IMR-90 (cell line): ENCODE data around the gene SPTLC1. TPM values are rescaled to one million over a fixed set of nuclear protein-coding genes. Genes with fewer than 3 reads are reported as not detected.
A peak's percentile ranks its signal among the peaks of the same experiment; 100 is the strongest.
"Not testable (repeated sequence)": the region's sequence is repeated elsewhere in the genome, so short reads cannot be mapped to it uniquely, and the experiment has no call there.

Source experiments
- ATAC-seq: fragments of 200-7000 bp; cut with Tn5 transposase; 2 replicates; pipeline ENCODE4 v1.9.1; 2020; ENCODE audit warnings: low read depth, mild to moderate bottlenecking, moderate library complexity
- BruUV-seq: library from RNA; stranded (reverse); fragments of 400-500 nt; replicated peaks from 2 replicates; lab custom pipeline; 2021; lab: Mats Ljungman, UMichigan
- CTCF ChIA-PET: fragments of 300-600 bp; formaldehyde crosslinking; extraction: SDS; loops from one replicate; lab custom pipeline; 2021; ENCODE audit warnings: antibody characterized with exemption; lab: Yijun Ruan, JAX
- POLR2A ChIA-PET: fragments of 300-600 bp; sonication (Branson Sonifier 250); formaldehyde crosslinking; loops from one replicate; lab custom pipeline; 2022; ENCODE audit warnings: antibody characterized with exemption; ENCODE audit not compliant: unreplicated experiment; lab: Charles Lee
- DNase-seq: peaks from one replicate; pipeline ENCODE4 v3.0.0; 2013
- H2AFZ ChIP-seq: replicated peaks from 2 replicates; pipeline ENCODE3; 2013; ENCODE audit warnings: low read length, mild to moderate bottlenecking; ENCODE audit not compliant: poor library complexity
- H2AK5ac ChIP-seq: 2 replicates; pipeline ENCODE4 v1.6.1; 2013; ENCODE audit warnings: low read depth, low read length, inconsistent platforms
- H2AK9ac ChIP-seq: replicated peaks from 2 replicates; pipeline ENCODE3; 2013; ENCODE audit warnings: mild to moderate bottlenecking, low read depth, low read length, moderate library complexity; ENCODE audit not compliant: poor library complexity
- H2BK120ac ChIP-seq: 2 replicates; pipeline ENCODE4 v1.6.1; 2013; ENCODE audit warnings: low read depth, low read length, inconsistent platforms
- H2BK15ac ChIP-seq: 3 replicates; pipeline ENCODE4 v1.6.1; 2013; ENCODE audit warnings: low read depth, low read length, inconsistent platforms
- H2BK20ac ChIP-seq: 2 replicates; pipeline ENCODE4 v1.6.1; 2013; ENCODE audit warnings: low read depth, mild to moderate bottlenecking, inconsistent platforms, low read length, moderate library complexity
- H2BK5ac ChIP-seq: 2 replicates; pipeline ENCODE4 v1.6.1; 2013; ENCODE audit warnings: mild to moderate bottlenecking, low read depth, low read length, inconsistent platforms; ENCODE audit not compliant: poor library complexity, severe bottlenecking
- H3K14ac ChIP-seq: replicated peaks from 2 replicates; pipeline ENCODE4 v1.6.1; 2013; ENCODE audit warnings: low read depth, low read length, inconsistent platforms
- H3K18ac ChIP-seq: 2 replicates; pipeline ENCODE4 v1.6.1; 2013; ENCODE audit warnings: low read depth, low read length, control low read depth
- H3K23ac ChIP-seq: 2 replicates; pipeline ENCODE4 v1.6.1; 2013; ENCODE audit warnings: low read depth, low read length, inconsistent platforms
- H3K27ac ChIP-seq: 2 replicates; pipeline ENCODE4 v1.5.1; 2013; ENCODE audit warnings: mild to moderate bottlenecking, control low read depth, low read length; ENCODE audit not compliant: insufficient read depth
- H3K27me3 ChIP-seq: 2 replicates; pipeline ENCODE4 v1.6.1; 2013; ENCODE audit warnings: low read length; ENCODE audit not compliant: control insufficient read depth, insufficient read depth
- H3K36me3 ChIP-seq: 2 replicates; pipeline ENCODE4 v1.6.1; 2013; ENCODE audit warnings: low read length, mixed read lengths; ENCODE audit not compliant: control insufficient read depth, insufficient read depth
- H3K4ac ChIP-seq: 2 replicates; pipeline ENCODE4 v1.6.1; 2013; ENCODE audit warnings: low read depth, low read length, inconsistent platforms
- H3K4me1 ChIP-seq: 2 replicates; pipeline ENCODE4 v1.6.1; 2013; ENCODE audit warnings: low read length, mixed read lengths; ENCODE audit not compliant: control insufficient read depth, insufficient read depth
- H3K4me2 ChIP-seq: 2 replicates; pipeline ENCODE4 v1.6.1; 2013; ENCODE audit warnings: low read depth, mild to moderate bottlenecking, control low read depth, low read length, moderate library complexity
- H3K4me3 ChIP-seq: 2 replicates; pipeline ENCODE4 v1.5.1; 2013; ENCODE audit warnings: low read depth, mild to moderate bottlenecking, control low read depth, low read length, moderate library complexity; ENCODE audit not compliant: insufficient read depth
- H3K56ac ChIP-seq: 2 replicates; pipeline ENCODE4 v1.6.1; 2013; ENCODE audit warnings: low read length, inconsistent platforms; ENCODE audit not compliant: insufficient read depth; ENCODE audit errors: extremely low read depth
- H3K79me1 ChIP-seq, 2 experiments: 2 replicates each; pipeline ENCODE4 v1.6.1; 2013; ENCODE audit warnings: low read length in 2 of 2, inconsistent platforms in 1 of 2, low read depth in 1 of 2
- H3K9ac ChIP-seq: 2 replicates; pipeline ENCODE4 v1.6.1; 2013; ENCODE audit warnings: low read depth, low read length, control low read depth
- H3K9me1 ChIP-seq: 2 replicates; pipeline ENCODE4 v1.6.1; 2013; ENCODE audit warnings: low read length, inconsistent platforms; ENCODE audit not compliant: insufficient read depth
- H3K9me3 ChIP-seq: 2 replicates; pipeline ENCODE4 v1.6.1; 2013; ENCODE audit warnings: low read length; ENCODE audit not compliant: control insufficient read depth, insufficient read depth
- H4K20me1 ChIP-seq: 2 replicates; pipeline ENCODE4 v1.6.1; 2013; ENCODE audit warnings: low read length, inconsistent platforms; ENCODE audit not compliant: insufficient read depth
- H4K5ac ChIP-seq: 2 replicates; pipeline ENCODE4 v1.6.1; 2013; ENCODE audit warnings: mild to moderate bottlenecking, low read depth, low read length, control low read depth
- H4K8ac ChIP-seq, 2 experiments: 2 replicates each; pipeline ENCODE4 v1.6.1; 2013; ENCODE audit warnings: low read depth in 2 of 2, low read length in 2 of 2, control low read depth in 1 of 2, inconsistent platforms in 1 of 2
- H4K91ac ChIP-seq: 2 replicates; pipeline ENCODE4 v1.6.1; 2013; ENCODE audit warnings: low read depth, low read length, inconsistent platforms; ENCODE audit not compliant: insufficient read depth
- WGBS, 2 experiments: methylation state at CpG; one replicate each; pipeline versions ENCODE4 v1.1.5 to v1.1.7; 2013; ENCODE audit warnings: missing lambda C conversion rate in 2 of 2; ENCODE audit not compliant: insufficient read length in 1 of 2; ENCODE audit errors: extremely low coverage in 2 of 2; 5-methylcytosine and 5-hydroxymethylcytosine counted together
- dilution Hi-C: fragments of 300-500 bp; cut with HindIII; formaldehyde crosslinking; loops from one replicate; pipeline ENCODE4 v1.14.3; 2018; ENCODE audit warnings: low sequenced_read_pairs; ENCODE audit not compliant: unreplicated experiment
- in situ Hi-C: fragments of 300-500 bp; cut with MboI; formaldehyde crosslinking; loops from 3 replicates; pipeline ENCODE4 v1.14.3; 2019; ENCODE audit warnings: low sequenced_read_pairs, inconsistent platforms, mixed read lengths
- intact Hi-C: fragments of 100-400 bp; cut with micrococcal nuclease; formaldehyde crosslinking; loops from 2 replicates; pipeline ENCODE4 v1.10.0; 2022
- polyA plus RNA-seq, 3 experiments: library from polyadenylated mRNA; depleted of rRNA; stranded (reverse); fragments of >200 nt; gene quantifications; 2 replicates each; pipeline ENCODE4 v1.2.3, GENCODE V29; 2012; ENCODE audit warnings: low replicate concordance in 1 of 3
- total RNA-seq: library from RNA; depleted of rRNA; stranded (reverse); fragments of >200 nt; gene quantifications from 2 replicates; pipeline ENCODE4 v1.2.3, GENCODE V29; 2012

The SPTLC1 gene
- total and polyA plus RNA-seq, 2 of the 4 experiments (the other 2 are of a cell fraction) = 65.7 to 92.7 TPM

GRCh38 chr9:92145784-92146183 lies 30.6 kb upstream of the SPTLC1 start:
- in situ Hi-C loops, H4K20me1 ChIP-seq, intact Hi-C loops, H3K4me2 ChIP-seq, ATAC-seq, dilution Hi-C loops, CTCF ChIA-PET, H2AFZ ChIP-seq, DNase-seq, BruUV-seq, H3K27me3 ChIP-seq, H3K9me3 ChIP-seq, H3K4me3 ChIP-seq: not testable (repeated sequence)
- peaks cover 41% of the 10 kb centered on the region for H3K36me3 ChIP-seq
- H3K79me1 ChIP-seq = peaks cover 21 to 75% of the 10 kb centered on the region in 2 experiments
- peak overlapping the region; percentile 41; the same call in 1 of the 2 replicates for H3K23ac ChIP-seq
- H3K9me1 ChIP-seq = peaks cover 24% of the 10 kb centered on the region
- H4K8ac ChIP-seq = peak overlapping the region; percentile 87 to 97
- 100% methylated on average over 3 of the region's 3 CpGs; no CpG with 5 or more reads in 1 of the 2 experiments for WGBS, 2 experiments
- peak overlapping the region; percentile 60 for H2AK9ac ChIP-seq
- peak overlapping the region; percentile 31 for H2BK20ac ChIP-seq
- peak overlapping the region; percentile 98 for H2BK120ac ChIP-seq
- H3K14ac ChIP-seq = peak overlapping the region; percentile 95
- POLR2A ChIA-PET = interaction anchor here (0.6 kb wide), 2 partner anchors 216 to 448 kb away, joined by 3 to 8 read pairs; no protein-coding TSS in a partner anchor
- peak overlapping the region; percentile 96 for H4K5ac ChIP-seq
- H3K4ac ChIP-seq = peak overlapping the region; percentile 98
- H2AK5ac ChIP-seq = peak overlapping the region; percentile 99
- H3K18ac ChIP-seq = peak overlapping the region; percentile 85
- H3K9ac ChIP-seq = peak overlapping the region; percentile 61
- H3K4me1 ChIP-seq = peaks cover 37% of the 10 kb centered on the region
- peak overlapping the region; percentile 97; the same call in 1 of the 2 replicates for H3K56ac ChIP-seq
- peak overlapping the region; percentile 99 for H3K27ac ChIP-seq
- H2BK15ac ChIP-seq = peak overlapping the region; percentile 96; the same call in 2 of the 3 replicates
- H2BK5ac ChIP-seq = peak overlapping the region; percentile 99
- H4K91ac ChIP-seq = peak overlapping the region; percentile 100
